ENCODE data around the gene ADAMTS6. TPM values are rescaled to one million over a fixed set of nuclear protein-coding genes. Genes with fewer than 3 reads are reported as not detected.

The ADAMTS6 gene
- total and polyA plus RNA-seq, 2 donors (not counting 1 experiment from before 2014, with no cell fraction given): 3.6 to 12.3 TPM

DNA sequence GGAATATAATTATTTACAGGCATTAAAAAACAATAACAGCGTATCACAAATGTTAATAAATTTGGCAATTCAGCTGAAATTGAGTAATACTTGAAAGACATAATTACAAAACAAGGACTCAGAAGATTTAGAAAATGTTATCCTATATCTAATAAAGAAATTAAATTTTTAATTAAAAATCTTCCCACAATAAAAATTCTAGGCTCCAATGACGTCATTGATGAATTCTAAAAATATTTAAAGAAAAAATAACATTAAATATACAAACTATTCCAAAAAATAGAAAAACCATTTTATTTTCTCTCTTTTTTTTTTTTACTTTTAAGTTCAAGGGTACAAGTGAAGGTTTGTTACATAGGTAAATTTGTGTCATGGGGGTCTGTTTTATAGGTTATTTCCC, 161.5 kb downstream of the ADAMTS6 start:
- H3K4me1 Mint-ChIP-seq: no peaks in the 10 kb centered on the region
- H3K9me3 Mint-ChIP-seq (ENCODE audit: insufficient read depth): no peaks in the 10 kb centered on the region
- intact Hi-C loops (cut with micrococcal nuclease): no loop called here
- H3K4me3 Mint-ChIP-seq: no peak overlapping the region
- H4K20me1 ChIP-seq (ENCODE audit: control insufficient read depth, insufficient read depth, low read length, poor library complexity, severe bottlenecking): no peaks in the 10 kb centered on the region
- H3K27ac Mint-ChIP-seq: no peak overlapping the region
- no peak for ATAC-seq (ENCODE audit: low read depth)
- no peak for TF ChIP-seq CTCF (IDR thresholded peaks at IDR 0.05)
- no peak for TF ChIP-seq EZH2 (IDR thresholded peaks at IDR 0.05; ENCODE audit: borderline replicate concordance, insufficient read depth, low read depth, low read length, poor library complexity, severe bottlenecking)
- H3K9ac ChIP-seq (ENCODE audit: low read length): no peak overlapping the region
- POLR2A ChIA-PET: no interaction called here
- H3K27ac ChIP-seq (ENCODE audit: low read length in 2 of 2): no peak overlapping the region
- no peak overlapping the region for H3K4me2 ChIP-seq (replicated peaks; ENCODE audit: low read depth, low read length, poor library complexity, severe bottlenecking)
- H3K4me1 ChIP-seq (ENCODE audit: control insufficient read depth in 2 of 2, insufficient read depth in 2 of 2, low read length in 2 of 2): no peaks in the 10 kb centered on the region
- peaks cover 0 to 8% (median 0%) of the 10 kb centered on the region in 3 donors for H3K9me3 ChIP-seq (ENCODE audit: control extremely low read depth in 1 of 3, control insufficient read depth in 2 of 3, insufficient read depth in 1 of 3, low read length in 2 of 3)
- no CpG with 5 or more reads among the region's 2 CpGs for WGBS (ENCODE audit: insufficient coverage)
- DNase-seq: no peak
- H3K79me2 ChIP-seq (ENCODE audit: control insufficient read depth, insufficient read depth, low read length): no peaks in the 10 kb centered on the region
- H3K4me3 ChIP-seq (ENCODE audit: control extremely low read depth in 1 of 5, extremely low read depth in 1 of 5, insufficient read depth in 1 of 5, low read depth in 2 of 5, low read length in 4 of 5): no peak overlapping the region
- H3K27me3 Mint-ChIP-seq: no peaks in the 10 kb centered on the region
- no peaks in the 10 kb centered on the region for H3K36me3 ChIP-seq (replicated peaks in 1 of 2; ENCODE audit: control extremely low read depth in 1 of 2, control insufficient read depth in 1 of 2, extremely low read depth in 1 of 2, insufficient read depth in 2 of 2, low read length in 1 of 2)
- no peak overlapping the region for H2AFZ ChIP-seq (ENCODE audit: insufficient read depth, low read depth, low read length, poor library complexity, severe bottlenecking)
- CTCF ChIA-PET: no interaction called here
- no peaks in the 10 kb centered on the region for H3K27me3 ChIP-seq (replicated peaks in 1 of 4; ENCODE audit: control extremely low read depth in 1 of 4, control insufficient read depth in 3 of 4, insufficient read depth in 4 of 4, low read length in 3 of 4)

DNA sequence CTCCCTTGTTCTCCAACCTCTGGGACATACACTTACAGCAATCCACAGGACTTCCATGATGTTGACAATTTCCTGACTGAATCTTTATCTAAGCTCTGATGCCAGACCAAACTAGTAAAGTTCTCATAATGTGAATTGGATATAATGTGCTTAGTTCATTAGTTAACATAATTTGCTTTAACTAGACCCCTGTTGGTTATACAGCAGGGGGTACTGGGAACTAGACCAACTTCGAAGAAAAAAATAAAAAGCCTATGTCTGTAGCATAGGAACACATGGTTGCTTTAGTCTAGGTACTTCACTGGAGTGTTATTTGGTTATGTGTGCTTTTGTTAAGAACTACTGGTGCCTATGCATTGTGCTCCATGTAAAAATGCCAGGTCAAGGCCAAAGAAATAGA, 173.8 kb downstream of the ADAMTS6 start:
- H3K4me1 Mint-ChIP-seq: no peaks in the 10 kb centered on the region
- Histone ChIP-seq H3K36me3 (replicated peaks in 1 of 2; ENCODE audit: control extremely low read depth in 1 of 2, control insufficient read depth in 1 of 2, extremely low read depth in 1 of 2, insufficient read depth in 2 of 2, low read length in 1 of 2) (no peaks in the 10 kb centered on the region), H3K27ac (ENCODE audit: low read length in 2 of 2) (no peak overlapping the region), H2AFZ (ENCODE audit: insufficient read depth, low read depth, low read length, poor library complexity, severe bottlenecking) (no peak overlapping the region), H3K79me2 (ENCODE audit: control insufficient read depth, insufficient read depth, low read length) (no peaks in the 10 kb centered on the region), H3K4me3 (ENCODE audit: control extremely low read depth in 1 of 5, extremely low read depth in 1 of 5, insufficient read depth in 1 of 5, low read depth in 2 of 5, low read length in 4 of 5) (no peak overlapping the region), H3K4me2 (replicated peaks; ENCODE audit: low read depth, low read length, poor library complexity, severe bottlenecking) (no peak overlapping the region), H3K4me1 (ENCODE audit: control insufficient read depth in 2 of 2, insufficient read depth in 2 of 2, low read length in 2 of 2) (no peaks in the 10 kb centered on the region), H4K20me1 (ENCODE audit: control insufficient read depth, insufficient read depth, low read length, poor library complexity, severe bottlenecking) (no peaks in the 10 kb centered on the region), H3K9me3 (ENCODE audit: control extremely low read depth in 1 of 3, control insufficient read depth in 2 of 3, insufficient read depth in 1 of 3, low read length in 2 of 3) (no peaks in the 10 kb centered on the region), H3K27me3 (replicated peaks in 1 of 4; ENCODE audit: control extremely low read depth in 1 of 4, control insufficient read depth in 3 of 4, insufficient read depth in 4 of 4, low read length in 3 of 4) (no peaks in the 10 kb centered on the region), H3K9ac (ENCODE audit: low read length) (no peak overlapping the region)
- no peaks in the 10 kb centered on the region for H3K9me3 Mint-ChIP-seq (ENCODE audit: insufficient read depth)
- ChIA-PET CTCF (no interaction called here), POLR2A (no interaction called here)
- H3K27ac Mint-ChIP-seq: no peak overlapping the region
- DNase-seq (no peak), ATAC-seq (ENCODE audit: low read depth) (no peak)
- no peak overlapping the region for H3K4me3 Mint-ChIP-seq
- 100% methylated on average over 1 of the region's 1 CpG for WGBS (ENCODE audit: insufficient coverage)
- no peak for TF ChIP-seq EZH2 (IDR thresholded peaks at IDR 0.05; ENCODE audit: borderline replicate concordance, insufficient read depth, low read depth, low read length, poor library complexity, severe bottlenecking)
- no peak for TF ChIP-seq CTCF (IDR thresholded peaks at IDR 0.05)
- H3K27me3 Mint-ChIP-seq: no peaks in the 10 kb centered on the region
- intact Hi-C loops (cut with micrococcal nuclease): no loop called here
